Peyer's patch (tissue), 4 donors: ENCODE measurements around the gene TRAPPC4.

Experiments used
- CTCF ChIP-seq, 6 experiments: fragments of 450-650 bp in 4 of 6; fragments of 200-600 bp in 2 of 6; sonication (generic) in 1 of 6; IDR thresholded peaks; one replicate each; pipeline ENCODE4 v1.5.1; 2017 to 2019; ENCODE audit warnings: antibody characterized with exemption in 6 of 6, mild to moderate bottlenecking in 3 of 6, moderate library complexity in 1 of 6
- POLR2A ChIP-seq, 2 donors: fragments of 450-650 bp; IDR thresholded peaks; one replicate each; pipeline ENCODE4 v1.5.1; 2017; ENCODE audit warnings: antibody characterized with exemption in 2 of 2, mild to moderate bottlenecking in 2 of 2, moderate library complexity in 2 of 2

- no peak for TF ChIP-seq POLR2A (IDR thresholded peaks at IDR 0.05)
- no peak for TF ChIP-seq CTCF (IDR thresholded peaks at IDR 0.05)
Measured at GRCh38 chr11:119019996-119020395, 1.4 kb downstream of the TRAPPC4 start.
